NK-92 (cell line): ENCODE data around the gene WNT9A.
"Not testable (repeated sequence)": the region's sequence is repeated elsewhere in the genome, so short reads cannot be mapped to it uniquely, and the experiment has no call there.

Experiments used
- DNase-seq: peaks from one replicate; lab custom pipeline; 2025; ENCODE audit not compliant: unreplicated experiment; lab: John Stamatoyannopoulos, UW

WNT9A gene

DNA sequence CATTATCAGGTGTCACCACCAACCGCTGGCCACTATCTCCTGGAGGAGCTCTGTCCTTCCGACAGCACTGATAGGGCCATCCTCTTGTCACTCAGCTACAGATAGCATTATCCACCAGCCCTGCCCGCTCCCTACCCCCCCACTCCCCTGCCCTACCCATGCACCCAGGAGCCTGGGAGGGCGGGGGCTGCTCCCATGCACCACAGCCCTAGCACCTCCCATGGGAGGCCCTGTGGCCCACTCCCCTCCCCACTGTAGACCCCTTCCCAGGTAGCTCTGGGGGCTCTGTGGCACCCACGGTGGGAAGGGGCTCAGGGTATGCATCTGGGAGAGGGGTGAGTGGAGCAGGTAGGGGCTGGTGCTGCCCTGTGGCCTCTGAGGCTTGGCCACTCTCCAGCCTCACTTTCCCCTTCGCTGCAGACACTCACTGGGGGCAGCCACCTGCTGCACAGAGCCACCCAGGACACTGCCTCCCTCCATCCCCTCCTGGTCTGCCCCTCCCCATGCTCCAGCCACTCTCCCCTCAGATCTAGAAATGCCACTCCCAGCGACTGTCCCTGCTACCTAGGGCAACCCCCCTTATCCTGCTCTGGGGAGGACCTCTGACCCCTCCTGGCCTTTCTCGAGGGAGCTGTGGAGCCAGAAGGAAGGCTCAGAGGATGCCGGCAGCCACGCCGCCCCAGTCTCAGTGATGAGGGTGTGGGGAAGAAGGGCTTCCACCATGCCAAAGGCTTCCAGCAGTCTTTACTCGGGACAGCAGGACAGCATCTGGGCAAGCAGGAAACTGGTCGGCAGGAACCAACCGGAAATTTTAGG, 58.5 kb downstream of the WNT9A start:
- DNase-seq: no peak

DNA sequence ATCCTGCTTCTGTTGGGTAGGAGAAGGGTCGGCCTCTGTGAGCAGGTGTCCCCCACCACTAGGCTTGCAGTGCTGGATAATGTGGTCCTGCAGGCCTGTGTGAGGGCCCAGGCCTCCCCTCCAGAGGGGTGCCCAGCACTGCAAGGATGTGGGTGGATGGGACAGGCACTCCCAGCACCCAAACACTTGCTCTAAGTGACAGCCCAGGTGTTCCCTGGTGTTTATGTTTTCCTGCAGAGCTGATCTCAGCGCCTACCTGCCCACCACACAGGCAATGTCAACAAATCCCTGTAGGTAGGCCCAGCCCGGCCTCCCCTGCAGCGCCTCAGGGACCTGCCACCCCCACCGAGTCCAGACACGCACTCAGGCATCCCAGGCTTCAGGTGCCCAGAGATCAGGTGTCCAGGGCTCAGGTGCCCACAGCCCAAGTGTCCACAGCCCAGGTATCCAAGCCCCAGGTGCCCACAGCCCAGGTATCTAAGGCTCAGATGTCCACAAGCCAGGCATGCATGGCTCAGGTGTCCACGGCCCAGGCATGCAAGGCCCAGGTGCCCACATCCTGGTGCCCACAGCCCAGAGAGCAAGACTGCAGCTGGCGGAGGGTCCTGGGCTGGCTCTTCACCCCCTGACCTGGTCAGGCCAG, 59.2 kb downstream of the WNT9A start:
- DNase-seq: no peak

DNA sequence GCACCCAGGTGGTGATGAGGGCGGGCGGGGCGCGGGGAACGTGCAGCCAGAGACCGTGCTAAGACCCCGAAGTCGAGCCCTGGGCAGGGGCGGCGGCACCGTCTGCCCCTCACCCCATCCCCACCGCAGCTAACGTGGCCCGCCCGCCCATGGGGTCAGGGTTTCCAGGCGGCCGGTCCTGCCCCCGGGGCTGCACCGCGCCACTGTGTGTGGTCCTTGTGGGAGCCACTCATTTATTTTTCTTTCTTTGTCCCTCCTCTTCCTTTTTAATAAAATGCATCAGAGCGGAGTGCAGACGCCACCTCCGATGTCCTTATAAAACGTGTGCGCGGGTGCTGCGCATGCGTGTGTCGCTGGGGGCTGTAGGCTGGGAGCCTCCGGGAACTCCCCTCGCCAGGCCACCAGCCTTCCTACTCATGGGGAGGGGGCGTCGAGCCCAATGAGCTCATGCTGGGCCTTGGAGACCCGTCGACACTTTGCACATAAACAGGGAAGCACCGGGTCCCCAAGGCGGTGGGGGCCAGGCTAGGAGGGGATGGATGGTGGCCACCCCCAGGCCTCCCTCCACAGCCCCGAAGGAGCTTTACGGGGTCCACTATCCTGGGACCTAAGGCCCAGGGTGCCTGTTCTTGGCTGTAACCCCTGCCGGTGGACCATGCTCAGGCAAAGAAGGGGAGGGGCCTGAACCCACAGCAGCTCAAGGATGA, 59.9 kb downstream of the WNT9A start:
- DNase-seq: no peak

DNA sequence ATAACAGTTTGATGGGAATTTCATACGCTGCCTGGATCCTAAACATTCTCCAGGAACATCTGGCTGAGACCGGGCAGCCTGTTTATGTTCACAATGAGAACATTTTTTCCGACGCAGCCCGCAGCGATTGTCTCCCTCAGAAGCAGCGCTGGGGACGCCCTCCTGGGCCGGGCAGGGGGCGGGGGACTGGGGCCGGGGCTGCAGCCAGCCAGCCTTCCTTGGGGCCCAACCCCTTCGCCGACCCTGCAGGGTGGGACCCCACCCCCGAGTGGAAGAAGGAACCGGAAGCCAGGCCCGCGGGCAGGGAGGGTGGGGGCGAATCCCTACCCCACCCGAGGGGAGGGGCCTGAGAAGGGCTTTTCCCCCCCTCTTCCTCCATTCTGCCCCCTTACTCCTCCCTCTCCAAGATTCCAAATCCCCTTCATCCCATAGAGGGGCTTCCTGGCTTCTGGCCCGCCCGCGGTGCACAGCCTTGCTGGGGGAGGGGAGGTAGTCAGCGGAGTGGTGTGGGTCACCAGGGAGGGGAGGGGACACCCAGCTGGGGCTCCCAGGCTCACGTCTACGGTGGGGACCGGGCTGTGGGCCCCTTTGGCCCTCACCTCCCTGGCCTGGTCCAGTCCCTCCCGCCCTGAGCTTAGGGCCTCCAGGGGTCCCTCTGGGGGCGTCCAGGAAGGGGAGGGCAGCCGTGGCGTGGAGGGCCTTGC, 60.6 kb downstream of the WNT9A start:
- DNase-seq: no peak

DNA sequence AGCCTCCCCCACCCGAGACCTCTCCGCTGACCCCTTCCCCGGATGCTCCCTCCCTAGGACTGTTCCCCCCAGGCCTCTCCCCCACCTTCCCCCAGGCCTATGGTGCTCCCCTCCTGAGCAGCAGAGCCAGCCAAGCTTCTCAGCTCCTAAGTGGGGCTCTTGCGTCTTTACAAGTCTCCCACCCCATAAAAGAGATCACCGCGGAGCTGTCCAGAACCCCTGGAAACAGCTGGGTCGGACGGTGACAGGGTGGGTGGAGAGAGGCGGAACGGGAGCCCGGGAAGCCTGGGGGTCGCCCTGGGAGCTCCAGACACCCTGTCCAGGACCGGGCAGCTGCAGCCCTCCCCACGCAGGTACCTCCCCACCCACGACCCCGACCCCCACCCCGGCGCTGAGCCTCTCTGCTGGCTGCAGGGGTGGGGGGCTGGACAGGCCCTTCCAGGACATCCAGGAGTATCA, 61.2 kb downstream of the WNT9A start:
- DNase-seq: no peak

DNA sequence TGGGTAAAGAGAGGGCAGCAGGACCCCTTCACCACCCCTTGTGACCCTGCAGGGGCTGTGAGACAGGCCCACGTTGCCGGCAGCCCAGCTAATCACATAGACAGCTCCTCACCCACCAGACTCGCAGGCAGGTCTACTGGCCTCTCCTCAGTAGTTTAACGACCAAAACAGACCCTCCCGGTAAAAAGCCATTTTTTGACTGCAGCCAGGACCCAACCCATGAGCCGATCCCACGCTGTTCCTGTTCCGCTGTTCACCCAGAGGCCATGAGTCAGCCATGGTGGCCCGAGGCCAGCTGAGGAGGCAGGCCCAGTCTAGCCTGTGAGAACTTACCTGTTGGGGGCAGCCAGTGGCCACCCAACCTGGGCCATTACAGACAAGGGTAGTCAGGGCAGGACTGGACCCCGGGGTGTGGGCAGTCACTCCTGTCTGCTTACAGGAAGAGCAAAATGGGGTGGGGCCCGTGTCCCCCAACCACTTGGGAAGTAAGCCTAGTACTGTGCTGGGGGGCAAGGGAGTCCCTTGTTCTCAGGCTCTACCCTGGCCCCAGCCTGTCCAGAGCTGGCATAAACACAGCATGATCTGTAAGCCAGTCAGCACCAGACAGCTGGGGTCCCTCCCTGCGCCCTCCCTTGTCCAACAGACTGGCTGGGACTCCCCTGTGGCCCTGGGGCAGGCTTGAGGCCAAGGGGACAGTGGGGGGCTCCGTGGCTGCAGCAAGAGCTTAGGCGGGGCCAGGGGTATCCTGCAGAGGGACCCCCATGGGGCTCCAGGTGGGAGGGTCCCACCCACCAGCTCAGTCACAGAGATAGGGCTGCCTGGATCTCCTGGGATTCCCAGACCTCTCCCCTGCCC, 61.9 kb downstream of the WNT9A start:
- no peak for DNase-seq

DNA sequence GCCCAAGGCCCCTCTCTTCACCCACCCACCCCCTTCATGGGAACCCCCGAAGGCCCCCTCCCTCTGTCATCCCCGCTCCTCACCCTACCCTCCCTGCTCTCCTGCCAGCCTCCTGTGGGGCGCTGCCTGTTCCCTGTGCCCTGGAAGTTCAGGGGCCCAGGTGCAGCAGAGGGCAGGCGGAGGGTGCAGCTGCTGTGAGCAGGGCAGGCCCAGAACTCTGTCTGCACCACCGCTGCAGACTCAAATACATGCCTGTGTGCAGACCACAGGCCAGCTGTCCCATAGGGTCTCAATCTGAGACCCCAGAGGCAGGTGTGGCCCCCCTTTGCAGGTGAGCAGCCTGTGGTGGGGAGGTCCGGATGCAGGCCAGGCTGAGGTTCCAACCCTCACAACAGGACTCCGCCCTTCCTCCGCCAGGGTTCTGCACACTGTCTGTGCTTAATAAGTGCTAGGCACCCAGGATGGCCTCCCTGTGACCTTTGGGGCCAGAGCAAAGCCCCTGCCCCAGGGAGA, 62.5 kb downstream of the WNT9A start:
- no peak for DNase-seq

DNA sequence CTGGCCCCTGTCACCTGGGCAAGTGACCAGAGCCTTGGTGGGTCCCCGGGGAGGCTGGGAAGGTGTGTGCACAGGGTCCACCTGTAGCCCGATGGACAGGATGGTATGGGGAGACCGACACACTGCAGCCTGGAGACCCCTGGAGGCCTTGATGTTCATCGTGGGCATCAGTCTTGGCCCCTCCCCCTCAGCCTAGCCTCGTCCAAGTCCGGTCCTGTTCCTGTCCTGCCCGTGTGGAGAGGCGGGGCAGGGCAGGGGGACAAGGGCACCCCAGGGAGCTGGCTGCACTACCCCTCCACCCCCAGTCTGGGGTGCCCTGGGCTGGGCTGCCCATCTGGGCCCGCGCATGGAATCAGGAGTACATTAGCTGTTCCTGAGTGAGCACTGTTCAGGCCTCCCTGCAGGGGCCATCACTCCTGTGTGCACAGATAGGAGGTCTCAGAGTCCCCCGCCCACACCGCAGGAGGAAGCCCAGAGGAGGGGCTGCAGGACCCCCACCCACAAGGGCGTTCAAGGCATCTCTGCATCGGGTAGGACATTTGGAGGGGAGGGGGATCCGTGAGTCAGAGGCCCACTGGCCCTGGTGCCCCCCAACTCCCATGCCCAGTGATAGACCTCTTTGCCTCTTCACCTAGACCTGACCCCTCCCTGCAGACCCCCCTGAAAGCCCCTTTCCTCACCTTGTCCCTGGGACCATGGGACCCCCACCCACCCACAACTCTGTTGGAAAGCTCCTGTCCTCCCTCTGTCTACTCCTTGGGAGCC, 63.2 kb downstream of the WNT9A start:
- DNase-seq: no peak

DNA sequence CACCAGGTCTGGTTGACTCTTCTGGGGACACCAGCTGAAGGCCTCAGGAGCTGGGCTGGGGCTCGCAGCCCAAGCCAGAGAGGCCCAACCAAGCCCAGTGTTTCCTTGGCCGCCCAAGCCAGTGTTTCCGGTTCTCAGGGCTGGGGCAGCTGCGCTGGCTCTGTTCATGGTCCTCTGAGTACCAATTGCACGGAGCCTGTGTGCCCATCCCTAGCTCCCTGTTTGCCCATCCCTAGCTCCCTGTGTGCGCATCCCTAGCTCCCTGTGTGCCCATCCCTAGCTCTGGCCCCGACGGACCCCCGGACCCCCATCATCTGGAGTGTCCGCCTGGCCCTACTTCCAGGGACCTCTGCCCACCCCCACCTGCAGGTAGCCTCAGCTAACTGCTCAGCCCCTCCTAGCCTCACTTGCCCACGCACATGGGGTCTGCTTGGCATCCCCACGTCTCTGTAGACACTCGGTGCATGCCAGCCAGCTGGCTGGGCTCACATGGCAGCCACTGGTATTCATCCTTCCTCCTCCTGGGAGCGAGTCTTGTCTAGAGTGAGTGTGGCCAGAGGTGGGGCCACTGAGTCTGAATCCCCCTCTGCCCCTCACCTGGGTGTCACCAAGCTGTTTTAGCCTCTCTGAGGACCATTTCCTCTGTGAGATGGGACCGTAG, 64.0 kb downstream of the WNT9A start:
- DNase-seq: no peak

DNA sequence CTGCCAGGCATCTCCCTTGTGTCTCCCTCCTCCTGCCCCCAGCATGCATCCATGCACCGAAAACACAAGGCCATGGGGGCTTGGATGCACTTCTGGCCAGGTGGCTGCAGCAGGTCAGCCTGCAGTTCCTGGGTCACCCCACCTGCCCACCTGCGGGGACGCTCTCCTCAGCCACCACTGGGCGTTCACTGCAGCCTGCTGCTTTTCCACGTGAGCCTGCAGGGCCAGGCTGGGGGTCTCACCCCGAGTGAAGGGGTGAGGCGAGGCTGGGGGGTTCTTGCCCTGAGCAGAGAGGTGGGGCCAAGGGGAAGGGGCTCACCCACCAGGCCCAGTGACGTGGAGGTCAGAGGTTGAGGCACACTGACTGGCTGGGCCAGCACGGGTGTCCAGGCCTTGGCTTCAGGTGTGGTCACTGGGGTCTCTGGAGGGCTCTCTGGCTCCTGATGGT, 64.6 kb downstream of the WNT9A start:
- DNase-seq: no peak

DNA sequence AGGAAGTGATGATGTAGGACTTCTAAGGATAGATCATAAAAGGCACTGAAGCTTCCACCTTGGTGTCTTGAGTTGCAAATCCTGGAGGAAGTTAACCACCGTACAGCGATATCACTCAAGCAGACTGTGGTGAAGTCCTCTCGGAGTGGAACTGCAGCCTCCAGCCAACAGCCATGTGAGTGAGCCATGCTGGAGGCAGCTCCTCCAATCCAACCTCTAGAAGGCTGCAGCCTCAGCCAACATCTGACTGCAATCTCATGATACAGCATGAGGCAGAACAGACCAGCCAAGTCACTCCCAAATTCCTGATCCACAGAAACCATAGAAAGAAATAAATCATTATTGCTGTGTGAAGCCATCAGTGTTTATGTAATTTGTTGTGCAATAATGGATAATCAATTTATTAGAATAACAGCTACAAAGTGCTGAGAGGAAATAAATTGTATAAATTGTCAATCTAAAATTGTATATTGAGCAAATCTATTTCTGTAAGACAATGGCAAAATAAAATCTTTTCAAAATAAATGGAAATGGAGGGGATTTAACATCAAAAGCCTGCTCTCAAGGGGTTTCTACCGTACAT, 67.3 kb downstream of the WNT9A start:
- no peak for DNase-seq

DNA sequence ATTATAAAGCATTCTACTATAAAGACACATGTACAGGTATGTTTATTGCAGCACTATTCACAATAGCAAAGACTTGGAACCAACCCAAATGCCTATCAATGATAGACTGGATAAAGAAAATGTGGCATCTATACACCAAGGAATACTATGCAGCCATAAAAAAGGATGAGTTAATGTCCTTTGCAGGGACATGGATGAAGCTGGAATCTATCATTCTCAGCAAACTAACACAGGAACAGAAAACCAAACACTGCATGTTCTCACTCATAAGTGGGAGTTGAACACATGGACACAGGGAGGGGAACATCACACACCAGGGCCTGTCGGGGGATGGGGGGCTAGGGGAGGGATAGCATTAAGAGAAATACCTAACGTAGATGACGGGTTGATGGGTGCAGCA, 69.9 kb downstream of the WNT9A start:
- not testable (repeated sequence) for DNase-seq

DNA sequence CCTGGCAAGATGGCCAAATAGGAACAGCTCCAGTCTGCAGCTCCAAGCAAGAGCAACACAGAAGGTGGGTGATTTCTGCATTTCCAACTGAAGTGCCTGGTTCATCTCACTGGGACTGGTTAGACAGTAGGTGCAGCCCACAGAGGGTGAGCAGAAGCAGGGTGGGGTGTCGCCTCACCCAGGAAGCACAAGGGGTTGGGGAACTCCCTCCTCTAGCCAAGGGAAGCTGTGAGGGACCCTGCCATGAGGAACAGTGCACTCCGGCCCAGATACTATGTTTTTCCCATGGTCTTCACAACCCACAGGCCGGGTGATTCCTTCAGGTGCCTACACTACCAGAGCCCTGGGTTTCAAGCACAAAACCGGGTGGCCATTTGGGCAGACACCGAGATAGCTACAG, 75.8 kb downstream of the WNT9A start:
- DNase-seq: not testable (repeated sequence)

DNA sequence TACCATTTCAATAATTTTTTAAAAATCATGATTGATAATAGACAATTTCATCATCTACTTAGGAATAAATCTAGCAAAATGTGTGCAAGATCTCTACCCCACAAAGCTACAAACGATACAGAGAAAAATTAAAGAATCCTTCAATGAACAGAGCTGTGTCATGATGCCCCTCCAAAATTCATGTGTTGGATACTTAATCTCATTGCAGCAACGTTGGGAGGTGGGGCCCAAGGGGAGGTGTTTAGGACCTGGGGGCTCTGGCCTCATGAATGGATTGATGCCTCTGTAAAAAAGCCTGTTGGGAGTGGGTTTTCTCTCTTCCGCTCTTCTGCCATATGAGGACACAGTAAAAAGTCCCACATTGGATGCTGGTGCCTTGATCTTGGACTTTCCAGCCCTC, 77.4 kb downstream of the WNT9A start:
- DNase-seq: no peak

DNA sequence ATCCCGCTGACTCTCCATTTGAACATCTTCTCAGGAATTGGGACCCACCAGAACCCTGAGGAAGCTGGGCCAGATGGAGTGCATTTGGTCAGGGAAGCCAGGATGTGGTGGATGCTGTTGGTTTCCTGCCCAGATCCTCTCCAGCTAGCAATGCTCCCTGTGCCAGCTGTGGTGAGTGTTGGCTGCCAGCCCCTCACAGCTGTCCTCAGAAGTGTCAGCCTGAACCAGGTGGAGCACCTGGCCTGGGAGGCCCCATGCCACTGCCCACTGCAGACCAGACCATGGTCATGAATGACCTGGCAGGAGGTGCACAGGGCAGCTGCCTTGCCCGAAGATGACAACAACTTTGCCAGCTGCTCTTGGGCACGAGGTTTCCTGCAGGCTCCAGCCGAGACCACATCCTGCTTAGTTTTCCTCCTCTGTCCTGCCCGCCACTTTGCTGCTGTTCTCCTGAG, 77.9 kb downstream of the WNT9A start:
- no peak for DNase-seq

DNA sequence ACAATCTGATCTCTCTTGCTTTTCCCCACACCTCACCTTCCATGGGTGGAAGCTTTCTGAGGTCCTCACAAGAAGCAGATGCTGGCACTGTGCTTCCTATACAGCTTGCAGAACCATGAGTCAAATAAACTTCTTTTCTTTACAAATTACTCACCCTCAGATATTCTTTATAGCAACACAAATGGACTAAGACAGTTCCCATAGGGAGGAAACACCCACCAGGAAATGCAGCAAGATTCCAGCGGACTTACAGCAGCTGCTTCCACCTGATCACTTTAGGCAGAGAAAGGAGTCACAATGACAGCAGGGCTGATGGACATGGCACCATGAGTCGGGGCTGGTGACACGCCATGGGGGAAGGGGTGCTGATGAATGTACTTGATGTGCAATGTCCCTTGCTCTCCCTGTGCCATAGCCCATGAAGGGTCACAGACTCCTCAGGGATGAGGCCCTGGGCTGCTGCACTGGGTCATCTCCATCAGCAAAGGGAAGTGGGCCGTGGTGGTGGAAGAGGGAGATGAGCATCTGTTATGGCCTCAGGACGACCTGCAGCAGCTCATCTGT, 78.4 kb downstream of the WNT9A start:
- DNase-seq: no peak
